Breast epithelium (tissue), 4 donors: ENCODE data around the gene CATSPER3. TPM values are rescaled to one million over a fixed set of nuclear protein-coding genes. Genes with fewer than 3 reads are reported as not detected.
A peak's percentile ranks its signal among the peaks of the same experiment; 100 is the strongest.

ENCODE experiments used
- DNase-seq, 2 donors: peaks; one replicate each; pipeline ENCODE4 v3.0.0-alpha.2; 2019; ENCODE audit warnings: low spot score in 2 of 2
- H3K27ac ChIP-seq, 2 donors: fragments of 200-600 bp; sonication (generic) in 1 of 2; one replicate each; pipeline ENCODE4 v1.5.1; 2016 to 2019; ENCODE audit warnings: mild to moderate bottlenecking in 1 of 2
- H3K27me3 ChIP-seq, 2 donors: fragments of 200-600 bp; sonication (generic) in 1 of 2; one replicate each; pipeline versions ENCODE4 v1.5.1 to v1.6.0; 2017 to 2019; ENCODE audit warnings: control low read depth in 1 of 2, mild to moderate bottlenecking in 1 of 2
- H3K36me3 ChIP-seq: fragments of 200-600 bp; one replicate; pipeline ENCODE4 v1.5.1; 2019
- H3K4me1 ChIP-seq, 2 donors: fragments of 200-600 bp; sonication (generic); one replicate each; pipeline ENCODE4 v1.5.1; 2016 to 2019; ENCODE audit warnings: control low read depth in 1 of 2
- H3K4me3 ChIP-seq, 3 donors: fragments of 200-600 bp; sonication (generic); 1 replicate in 2 of 3; 2 replicates in 1 of 3; pipeline ENCODE4 v1.5.1; 2016 to 2019; ENCODE audit warnings: mild to moderate bottlenecking in 3 of 3, moderate library complexity in 2 of 3
- H3K9me3 ChIP-seq, 2 donors: fragments of 200-600 bp; sonication (generic) in 1 of 2; one replicate each; pipeline ENCODE4 v1.5.1; 2016 to 2019; ENCODE audit warnings: control low read depth in 1 of 2
- POLR2A ChIP-seq: fragments of 450-650 bp; IDR thresholded peaks from one replicate; pipeline ENCODE4 v1.6.1; 2016; ENCODE audit warnings: antibody characterized with exemption, mild to moderate bottlenecking, moderate library complexity
- POLR2AphosphoS5 ChIP-seq, 3 donors: sonication (generic); formaldehyde crosslinking; IDR thresholded peaks; one replicate each; pipeline ENCODE4 v1.6.1; 2017; ENCODE audit warnings: antibody characterized with exemption in 3 of 3
- intact Hi-C: fragments of 100-400 bp; cut with DNase I; formaldehyde crosslinking; loops from one replicate; pipeline ENCODE4 v1.15.1; 2023; ENCODE audit warnings: low total_unique reads
- total RNA-seq, 3 donors: library from RNA; depleted of rRNA; stranded (reverse); fragments of >200 nt; gene quantifications; one replicate each; pipeline ENCODE4 v1.1.0, GENCODE V29; 2016
- TF ChIP-seq, protein P1 (sequence below), 3 donors: fragments of 450-650 bp; IDR thresholded peaks; one replicate each; pipeline ENCODE4 v1.5.1; 2016 to 2017; ENCODE audit warnings: antibody characterized with exemption in 3 of 3, mild to moderate bottlenecking in 3 of 3, moderate library complexity in 3 of 3

CATSPER3 gene
- total RNA-seq, 3 donors from 2014 or later: 0.32 to 0.44 TPM; not detected in 1

DNA sequence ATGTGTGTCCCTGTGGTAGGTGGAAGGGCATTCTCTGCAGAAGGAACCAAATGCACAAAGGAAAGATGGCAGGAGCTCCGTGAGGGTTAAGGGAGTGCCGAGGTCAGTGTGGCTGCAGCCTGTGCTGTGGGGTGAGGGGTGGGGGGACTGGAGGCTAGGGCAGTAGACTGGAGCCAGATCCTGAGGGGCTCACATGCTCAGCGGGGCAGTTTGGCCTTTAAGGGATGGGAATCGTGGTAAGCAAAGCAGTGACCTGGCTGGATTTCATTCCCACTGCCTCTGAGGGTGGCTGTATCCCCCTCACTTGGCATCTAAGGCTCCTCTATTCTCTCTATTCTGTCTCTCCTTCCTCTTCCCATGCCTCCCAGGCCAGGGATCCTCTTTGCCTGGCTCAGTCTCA, 50.8 kb downstream of the CATSPER3 start:
- H3K4me1 ChIP-seq: peaks cover 0 to 8% of the 10 kb centered on the region in 2 donors
- H3K36me3 ChIP-seq: no peaks in the 10 kb centered on the region
- intact Hi-C loops: no loop called here
- peak in 1 of 2 donors; percentile 17 for DNase-seq
- H3K9me3 ChIP-seq: no peaks in the 10 kb centered on the region
- no peak for TF ChIP-seq POLR2AphosphoS5 (IDR thresholded peaks at IDR 0.05)
- TF ChIP-seq, protein P1, sequence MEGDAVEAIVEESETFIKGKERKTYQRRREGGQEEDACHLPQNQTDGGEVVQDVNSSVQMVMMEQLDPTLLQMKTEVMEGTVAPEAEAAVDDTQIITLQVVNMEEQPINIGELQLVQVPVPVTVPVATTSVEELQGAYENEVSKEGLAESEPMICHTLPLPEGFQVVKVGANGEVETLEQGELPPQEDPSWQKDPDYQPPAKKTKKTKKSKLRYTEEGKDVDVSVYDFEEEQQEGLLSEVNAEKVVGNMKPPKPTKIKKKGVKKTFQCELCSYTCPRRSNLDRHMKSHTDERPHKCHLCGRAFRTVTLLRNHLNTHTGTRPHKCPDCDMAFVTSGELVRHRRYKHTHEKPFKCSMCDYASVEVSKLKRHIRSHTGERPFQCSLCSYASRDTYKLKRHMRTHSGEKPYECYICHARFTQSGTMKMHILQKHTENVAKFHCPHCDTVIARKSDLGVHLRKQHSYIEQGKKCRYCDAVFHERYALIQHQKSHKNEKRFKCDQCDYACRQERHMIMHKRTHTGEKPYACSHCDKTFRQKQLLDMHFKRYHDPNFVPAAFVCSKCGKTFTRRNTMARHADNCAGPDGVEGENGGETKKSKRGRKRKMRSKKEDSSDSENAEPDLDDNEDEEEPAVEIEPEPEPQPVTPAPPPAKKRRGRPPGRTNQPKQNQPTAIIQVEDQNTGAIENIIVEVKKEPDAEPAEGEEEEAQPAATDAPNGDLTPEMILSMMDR (IDR thresholded peaks at IDR 0.05): no peak
- no peak for TF ChIP-seq POLR2A
- H3K27me3 ChIP-seq: no peaks in the 10 kb centered on the region
- H3K4me3 ChIP-seq: no peak overlapping the region
- H3K27ac ChIP-seq: no peak overlapping the region

DNA sequence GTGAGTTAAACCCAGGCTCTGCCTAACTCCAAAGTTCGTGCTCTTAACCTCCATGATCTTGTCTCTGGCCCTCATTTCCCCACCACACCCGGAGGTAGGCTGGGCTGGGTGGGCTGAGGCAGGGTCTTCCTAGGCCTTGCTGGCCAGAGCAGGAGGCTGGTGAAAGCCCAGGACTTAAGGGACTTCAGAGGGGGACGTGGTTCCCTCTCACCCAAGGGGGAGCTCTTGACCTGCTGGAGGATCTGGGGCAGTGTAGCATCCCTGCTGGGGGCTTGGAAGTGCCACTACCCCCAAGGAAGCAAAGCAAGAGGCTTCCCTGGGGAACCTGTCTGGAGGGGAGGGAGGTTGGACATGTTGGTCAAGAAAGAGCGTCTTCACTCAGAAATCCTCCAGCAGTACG, 51.6 kb downstream of the CATSPER3 start:
- Histone ChIP-seq H3K27ac (no peak overlapping the region), H3K36me3 (no peaks in the 10 kb centered on the region), H3K4me3 (no peak overlapping the region), H3K9me3 (no peaks in the 10 kb centered on the region), H3K4me1 (peaks cover 0 to 1% of the 10 kb centered on the region in 2 donors), H3K27me3 (no peaks in the 10 kb centered on the region)
- intact Hi-C loops: no loop called here
- TF ChIP-seq POLR2A (no peak), POLR2AphosphoS5 (IDR thresholded peaks at IDR 0.05) (no peak)
- TF ChIP-seq, protein P1 (IDR thresholded peaks at IDR 0.05): no peak
- peak in 1 of 2 donors; percentile 24 for DNase-seq

DNA sequence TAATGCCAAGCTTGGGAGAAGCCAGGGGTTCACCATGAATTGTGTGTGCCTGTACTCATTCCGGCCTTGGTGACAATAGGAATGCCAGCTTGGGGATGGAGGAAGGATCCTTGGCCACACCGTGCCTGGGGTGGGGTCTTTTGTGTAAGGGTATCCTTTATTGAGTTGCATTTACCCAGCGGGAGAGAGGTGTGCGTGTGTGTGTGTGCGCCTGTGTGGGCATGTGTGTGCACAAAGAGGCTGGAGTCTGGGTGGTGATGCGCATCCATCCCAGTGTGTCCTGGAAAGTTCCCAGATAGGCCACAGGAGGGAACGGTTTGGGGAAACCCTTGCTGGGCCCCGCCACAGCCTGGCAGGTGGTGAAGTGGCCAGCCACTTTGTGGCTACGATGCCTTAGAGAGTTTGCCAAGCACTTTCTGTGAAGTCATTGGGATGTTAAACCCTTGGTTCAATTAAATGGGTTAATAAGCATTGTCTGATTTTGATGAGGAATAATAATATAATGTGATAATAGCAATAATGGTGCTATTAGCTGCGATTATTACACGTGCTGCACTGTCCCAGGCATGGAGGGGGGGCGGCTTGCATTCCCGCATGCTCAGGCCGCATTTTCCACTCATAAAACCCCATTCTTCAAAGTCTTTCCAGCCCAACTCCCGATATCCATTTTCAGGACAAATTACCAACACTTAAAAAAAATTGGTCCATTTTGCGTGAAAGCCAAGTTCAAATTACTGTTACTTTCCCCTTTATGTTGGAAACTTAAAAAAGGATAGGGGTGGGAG, 52.6 kb downstream of the CATSPER3 start:
- DNase-seq: no peak
- TF ChIP-seq POLR2AphosphoS5 (IDR thresholded peaks at IDR 0.05): no peak
- TF ChIP-seq, protein P1 (IDR thresholded peaks at IDR 0.05): no peak
- TF ChIP-seq POLR2A: no peak
- intact Hi-C loops: no loop called here
- Histone ChIP-seq H3K9me3 (no peaks in the 10 kb centered on the region), H3K27ac (no peak overlapping the region), H3K4me1 (no peaks in the 10 kb centered on the region), H3K27me3 (no peaks in the 10 kb centered on the region), H3K4me3 (no peak overlapping the region), H3K36me3 (no peaks in the 10 kb centered on the region)

DNA sequence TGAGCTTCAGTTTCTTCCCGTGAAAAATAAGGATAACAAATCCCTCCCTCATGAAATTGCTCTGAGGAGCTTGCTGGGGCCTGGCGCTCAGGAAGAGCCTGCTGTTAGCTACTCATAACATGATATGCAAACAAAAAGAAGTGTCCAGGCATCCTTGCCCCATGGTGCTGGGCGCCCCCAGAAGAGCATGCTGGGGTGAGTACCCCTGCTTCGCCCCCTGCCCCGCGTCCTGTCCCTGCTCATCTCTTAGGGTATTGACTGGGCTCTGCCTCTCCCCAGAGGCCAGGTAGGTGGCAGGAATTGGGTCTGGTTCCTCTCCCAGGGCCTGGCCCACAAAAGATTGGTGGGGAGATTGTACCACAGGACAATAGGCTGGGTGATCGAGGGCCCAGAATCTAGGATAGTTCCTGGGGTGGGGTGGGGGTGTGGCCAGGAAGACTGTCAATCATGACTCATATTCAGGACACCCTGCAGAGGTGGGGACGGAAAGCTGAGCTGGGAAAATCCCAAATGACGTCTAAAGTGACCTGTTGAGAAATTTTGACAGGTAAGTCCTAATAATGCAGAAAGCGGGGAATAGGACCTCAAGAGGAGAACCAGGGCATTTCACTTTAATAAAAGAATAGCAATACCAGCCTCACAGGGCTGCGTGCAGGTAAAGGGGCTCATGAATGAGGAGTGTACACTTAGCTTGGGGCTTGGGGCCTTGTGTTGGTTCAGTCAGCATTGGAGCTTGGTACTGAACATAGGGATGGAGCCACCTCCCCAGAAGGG, 57.4 kb downstream of the CATSPER3 start:
- TF ChIP-seq POLR2A (no peak), POLR2AphosphoS5 (IDR thresholded peaks at IDR 0.05) (no peak)
- TF ChIP-seq, protein P1 (IDR thresholded peaks at IDR 0.05): no peak
- Histone ChIP-seq H3K36me3 (no peaks in the 10 kb centered on the region), H3K27ac (no peak overlapping the region), H3K4me3 (no peak overlapping the region), H3K9me3 (no peaks in the 10 kb centered on the region), H3K4me1 (no peaks in the 10 kb centered on the region), H3K27me3 (peaks cover 0 to 32% of the 10 kb centered on the region in 2 donors)
- no peak for DNase-seq
- intact Hi-C loops: loop anchor here (5.0 kb wide), 1 partner anchor 1107 kb away; the partner anchor contains the start of gene SMAD5
